MM.1S (cell line): ENCODE results near the gene HOXA2.

ENCODE experiments used
- CTCF ChIP-seq: fragments of 300-600 bp; sonication (generic); IDR thresholded peaks from 2 replicates; pipeline ENCODE4 v1.5.1; 2016; ENCODE audit warnings: antibody characterized with exemption, low read length, mixed read lengths
- EZH2 ChIP-seq: fragments of 300-600 bp; sonication (generic); optimal IDR thresholded peaks from 2 replicates; pipeline ENCODE3; 2017; ENCODE audit warnings: low read depth, mild to moderate bottlenecking, antibody characterized with exemption, low read length, mixed read lengths
- EZH2phosphoT487 ChIP-seq: fragments of 300-600 bp; sonication (generic); IDR thresholded peaks from 2 replicates; pipeline ENCODE4 v1.6.1; 2018; ENCODE audit warnings: antibody characterized with exemption, low read length

- no peak for TF ChIP-seq CTCF
- TF ChIP-seq EZH2: no peak
- no peak for TF ChIP-seq EZH2phosphoT487
Measured at GRCh38 chr7:27124096-27124901, 21.8 kb upstream of the HOXA2 start.
